Activated gamma-delta T cell treated with anti-CD3 and anti-CD28 coated beads, Interleukin-2, amount 50 U/mL, for 16 hours (primary cell): ENCODE measurements around the gene SERTAD3.
"Not testable (repeated sequence)": the region's sequence is repeated elsewhere in the genome, so short reads cannot be mapped to it uniquely, and the experiment has no call there.

ENCODE experiments used
- DNase-seq: peaks from one replicate; pipeline ENCODE4 v3.0.0-alpha.2; 2020; ENCODE audit warnings: low read depth

Gene SERTAD3

DNA sequence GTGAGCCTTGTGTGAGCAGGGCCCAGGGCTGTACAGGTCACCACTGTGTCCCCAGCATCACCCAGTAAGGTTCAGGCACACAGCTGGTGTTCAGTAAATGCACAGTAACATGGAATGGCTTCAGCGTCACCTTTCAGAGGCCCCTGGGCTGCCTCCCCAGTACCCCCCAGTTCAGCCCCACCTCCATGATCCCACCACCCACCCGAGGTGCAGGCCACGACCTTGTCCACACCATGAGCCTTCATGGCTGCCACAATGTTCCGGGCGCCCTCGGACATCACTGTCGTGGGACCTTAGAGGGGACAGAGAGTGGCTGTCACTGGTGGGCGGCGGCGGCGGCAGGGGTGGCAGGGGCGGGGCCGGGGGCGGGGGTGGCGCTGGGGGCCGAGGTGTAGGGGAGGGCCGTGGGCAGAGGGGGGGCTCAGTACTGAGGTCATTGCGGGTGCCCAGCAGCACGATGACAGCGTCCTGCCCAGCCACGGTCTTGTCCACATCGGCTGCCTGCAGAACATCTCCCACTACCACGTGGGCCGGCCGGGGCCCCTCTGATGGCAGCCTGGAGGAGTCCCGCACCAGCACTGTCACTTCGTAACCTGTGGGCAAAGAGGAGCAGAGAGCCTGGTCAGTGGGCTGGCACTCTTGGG is 13.9 kb upstream of the SERTAD3 start:
- no peak for DNase-seq

GRCh38 chr19:40457048-40457447 is 12.9 kb upstream of the SERTAD3 start:
- no peak for DNase-seq

DNA sequence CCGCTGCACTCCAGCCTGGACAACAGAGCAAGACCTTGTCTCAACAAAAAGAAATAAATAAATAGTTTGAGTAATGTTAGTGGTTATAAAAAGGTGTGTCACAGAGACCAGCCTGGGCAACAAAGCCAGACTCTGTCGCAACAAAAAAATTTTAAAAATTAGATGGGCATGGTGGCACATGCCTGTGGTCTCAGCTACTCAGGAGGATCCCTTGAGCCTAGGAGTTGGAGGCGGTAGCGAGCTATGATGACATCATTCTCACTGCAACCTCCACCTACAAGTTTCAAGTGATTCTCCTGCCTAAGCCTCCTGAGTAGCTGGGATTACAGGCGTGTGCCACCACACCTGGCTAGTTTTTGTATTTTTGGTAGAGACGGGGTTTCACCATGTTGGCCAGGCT is 9.8 kb upstream of the SERTAD3 start:
- not testable (repeated sequence) for DNase-seq

DNA sequence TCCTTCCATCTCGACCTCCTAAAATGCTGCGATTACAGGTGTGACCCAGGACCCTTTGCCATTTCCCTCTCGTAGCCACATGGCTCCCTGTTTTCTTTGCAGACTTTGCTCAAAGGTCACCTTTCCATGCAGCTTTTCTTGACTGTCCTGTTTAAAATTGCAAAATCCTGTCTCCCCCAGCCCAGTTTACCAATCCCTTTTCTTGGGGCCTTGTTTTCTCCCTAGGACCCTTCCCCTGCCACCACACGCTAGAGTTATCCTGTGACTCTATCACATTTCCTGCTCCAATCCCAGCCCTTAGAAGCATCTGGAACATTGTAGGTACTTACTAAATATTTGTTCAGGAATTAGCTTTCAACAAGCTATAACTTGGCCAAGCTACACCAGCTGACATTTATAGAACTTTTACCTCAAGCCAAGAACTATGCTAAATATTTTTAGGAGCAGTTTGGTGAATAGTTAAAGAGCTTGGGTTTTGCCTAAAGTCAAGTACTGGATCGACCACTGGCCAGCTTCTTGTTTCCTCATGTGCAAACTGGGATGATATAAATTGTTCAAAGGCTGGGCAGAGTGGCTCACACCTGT is 9.1 kb upstream of the SERTAD3 start:
- DNase-seq = no peak

DNA sequence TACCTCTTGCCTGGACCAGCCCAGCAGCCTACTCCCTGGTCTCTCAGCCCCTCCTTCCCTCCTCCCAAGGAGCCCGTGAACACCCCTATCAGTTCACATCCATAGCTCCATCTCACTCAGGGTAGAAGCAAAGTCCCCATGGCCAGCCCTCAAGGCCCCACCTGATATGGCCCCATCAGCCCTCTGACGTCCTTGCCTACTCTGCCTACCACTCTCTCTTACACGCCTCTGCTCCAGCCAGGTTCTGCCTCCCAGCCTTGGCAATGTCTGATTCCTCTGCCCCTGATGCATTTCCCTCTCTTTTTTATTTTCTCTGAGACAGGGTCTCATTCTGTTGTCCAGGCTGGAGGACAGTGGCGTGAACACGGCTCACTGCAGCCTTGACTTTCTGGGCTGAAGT is 7.9 kb upstream of the SERTAD3 start:
- DNase-seq = no peak

- no peak for DNase-seq
Measured at GRCh38 chr19:40450664-40451063, 6.5 kb upstream of the SERTAD3 start.

DNA sequence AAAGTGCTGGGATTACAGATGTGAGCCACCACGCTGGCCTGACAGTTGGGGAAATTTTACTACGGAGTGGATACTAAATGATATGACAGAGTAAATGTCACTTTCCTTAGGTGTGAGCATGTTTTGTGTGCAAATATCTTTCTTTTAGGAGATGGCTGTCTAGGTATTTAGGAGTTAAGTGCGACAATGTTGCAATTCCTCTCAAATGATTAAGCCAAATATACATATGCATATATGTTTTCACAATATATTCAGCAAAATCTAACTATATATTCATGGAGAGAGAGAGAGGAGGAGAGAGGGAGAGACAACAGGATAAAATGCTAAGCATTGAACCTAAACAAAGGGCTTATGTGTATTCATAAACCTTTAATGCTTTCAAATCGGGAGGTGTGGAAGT is 5.4 kb upstream of the SERTAD3 start:
- no peak for DNase-seq

DNA sequence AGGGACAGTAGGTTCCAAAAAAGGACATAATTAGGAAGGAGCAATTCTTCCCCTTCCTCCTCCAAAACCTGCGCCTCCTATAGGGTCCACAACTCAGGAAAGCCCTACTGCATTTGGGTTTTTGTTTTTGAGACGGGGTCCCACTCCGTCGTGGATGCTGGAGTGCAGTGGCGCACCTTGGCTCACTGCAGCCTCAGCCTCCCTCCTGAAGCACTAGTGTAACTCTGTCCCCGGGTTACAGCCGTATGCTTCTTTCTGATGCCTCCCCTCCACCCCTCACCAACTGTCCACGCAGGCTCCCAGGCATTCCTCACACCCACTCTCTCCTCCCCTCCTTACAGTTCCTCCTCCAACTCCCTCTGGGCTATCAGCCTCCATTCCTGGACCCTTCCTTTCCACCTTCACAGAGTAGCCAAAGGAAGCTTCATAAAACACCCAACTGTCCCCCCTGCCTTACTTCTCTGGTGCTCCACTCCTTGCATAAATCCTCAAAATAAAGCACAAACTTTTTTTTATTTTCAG is 2.2 kb upstream of the SERTAD3 start:
- DNase-seq = no peak

- DNase-seq = no peak
Measured at GRCh38 chr19:40445780-40446262, 1.7 kb upstream of the SERTAD3 start.

DNA sequence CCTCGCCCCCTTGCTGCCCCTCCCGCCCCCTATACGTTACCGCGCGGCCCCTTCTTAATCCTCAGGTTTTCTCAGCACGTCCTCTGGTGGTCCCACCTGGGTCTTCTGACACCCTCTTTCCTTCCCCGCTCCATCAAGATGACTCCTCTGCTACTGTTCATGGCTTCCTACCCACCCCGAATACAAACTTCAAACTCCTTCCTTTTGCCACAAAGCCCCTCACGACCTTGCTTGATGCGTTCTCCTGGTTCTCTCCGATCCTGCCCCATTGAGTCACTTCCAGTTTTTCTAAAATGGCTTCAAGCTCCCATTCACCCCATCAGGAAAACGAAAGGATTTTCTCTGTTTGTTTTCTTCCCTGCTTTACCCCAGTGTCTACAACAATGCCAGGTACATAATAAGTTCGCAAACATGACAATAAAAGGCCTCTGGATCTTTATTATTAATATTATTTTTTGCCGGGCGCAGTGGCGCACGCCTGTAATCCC is 734 bp upstream of the SERTAD3 start:
- DNase-seq = no peak

GRCh38 chr19:40443131-40443999 is 770 bp downstream of the SERTAD3 start:
- peak; percentile 97 for DNase-seq

- no peak for DNase-seq
Measured at GRCh38 chr19:40442328-40443130, 1.6 kb downstream of the SERTAD3 start.

GRCh38 chr19:40441719-40442253 is 2.3 kb downstream of the SERTAD3 start:
- DNase-seq = no peak

DNA sequence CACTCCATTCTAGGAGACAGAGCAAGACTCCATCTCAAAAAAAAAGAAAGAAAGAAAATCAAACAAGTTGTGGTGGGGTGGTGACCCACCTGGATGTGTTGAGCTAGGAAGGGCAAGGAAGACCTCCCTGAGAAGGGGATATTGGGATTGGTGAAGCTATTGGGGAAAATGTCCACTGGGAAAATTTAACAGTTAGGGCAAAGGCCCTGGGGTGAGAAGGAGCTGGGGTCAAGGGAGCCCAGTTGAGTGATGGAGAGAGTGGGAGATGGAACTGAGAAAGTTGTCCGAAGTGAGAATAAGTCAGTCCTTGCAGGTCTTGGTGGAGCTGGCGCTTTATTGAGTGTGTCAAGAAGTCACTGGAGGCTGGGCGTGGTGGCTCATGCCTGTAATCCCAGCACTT is 5.9 kb downstream of the SERTAD3 start:
- no peak for DNase-seq

DNA sequence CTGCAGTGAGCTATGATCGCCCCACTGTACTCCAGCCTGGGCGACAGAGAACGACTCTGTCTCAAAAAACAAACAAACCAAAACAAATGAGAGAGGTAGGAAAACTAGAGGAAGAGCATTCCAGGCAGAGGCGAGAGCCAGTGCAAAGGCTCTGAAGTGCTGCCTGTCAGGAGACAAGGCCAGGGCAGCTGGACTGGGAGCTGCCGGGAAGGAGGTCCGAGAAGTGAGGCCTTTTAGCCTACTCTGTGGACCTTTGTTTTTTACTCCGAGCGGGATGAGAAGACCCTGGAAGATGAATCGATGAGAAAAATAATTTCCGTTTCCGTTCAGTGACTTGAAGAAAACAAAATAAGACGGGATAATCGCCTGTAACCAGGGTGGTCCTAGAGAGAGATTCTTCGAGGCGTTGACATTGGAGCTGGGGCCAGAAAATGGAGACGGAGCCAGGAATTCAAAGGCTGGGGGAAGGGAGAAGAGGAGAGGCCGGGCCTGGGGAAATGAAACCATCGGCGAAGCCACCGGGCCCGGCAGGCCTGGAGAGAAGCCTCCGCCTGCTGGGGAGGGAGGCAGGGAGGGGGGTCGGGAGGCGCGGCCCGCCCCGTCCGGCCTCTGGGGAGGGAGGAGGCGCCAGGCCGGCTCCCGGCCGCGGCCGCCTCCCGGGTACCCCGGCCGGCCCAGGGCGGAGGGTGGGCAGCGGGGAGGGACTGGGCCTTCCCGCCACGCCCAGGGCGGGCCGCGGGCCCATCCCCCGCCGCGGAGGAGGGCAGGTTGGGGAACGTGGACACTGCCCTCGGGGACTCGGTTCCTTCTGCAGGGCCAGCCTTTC is 10.5 kb downstream of the SERTAD3 start:
- DNase-seq = peak; percentile 19

DNA sequence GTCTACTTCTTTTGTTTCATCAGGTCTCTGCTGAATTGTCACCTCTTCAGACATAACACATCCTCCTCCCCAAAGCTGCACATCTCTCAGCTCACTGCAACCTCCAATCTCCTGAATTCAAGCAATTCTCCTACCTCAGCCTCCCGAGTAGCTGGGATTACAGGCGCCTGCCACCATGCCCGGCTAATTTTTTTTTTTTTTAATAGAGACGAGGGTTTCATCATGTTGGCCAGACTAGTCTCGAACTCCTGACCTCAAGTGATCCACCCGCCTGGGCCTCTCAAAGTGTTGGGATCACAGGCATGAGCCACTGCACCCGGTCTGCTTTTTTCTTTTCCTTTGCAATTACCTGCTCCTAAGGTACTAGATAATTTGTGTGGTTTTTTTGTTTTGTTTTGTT is 11.4 kb downstream of the SERTAD3 start:
- not testable (repeated sequence) for DNase-seq

DNA sequence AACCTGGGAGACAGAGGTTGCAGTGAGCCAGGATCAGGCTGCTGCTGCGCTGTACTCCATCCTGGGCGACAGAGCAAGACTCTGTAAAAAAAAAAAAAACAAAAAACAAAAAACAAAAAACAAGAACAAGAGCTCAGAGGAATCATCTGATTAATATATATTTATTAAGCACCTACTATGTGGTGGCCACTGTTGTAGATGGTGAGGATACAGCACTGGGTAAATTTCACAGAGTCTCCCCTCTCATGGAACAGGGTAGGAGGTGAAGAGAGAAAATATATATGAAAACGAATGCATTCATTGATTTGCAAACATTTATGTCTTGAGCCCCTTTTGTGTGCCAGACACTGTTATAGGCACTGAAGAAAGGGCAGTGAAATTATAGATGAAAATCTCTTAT is 12.4 kb downstream of the SERTAD3 start:
- no peak for DNase-seq

GRCh38 chr19:40430242-40430641 is 13.9 kb downstream of the SERTAD3 start:
- not testable (repeated sequence) for DNase-seq

GRCh38 chr19:40428197-40428596 is 15.9 kb downstream of the SERTAD3 start:
- not testable (repeated sequence) for DNase-seq

DNA sequence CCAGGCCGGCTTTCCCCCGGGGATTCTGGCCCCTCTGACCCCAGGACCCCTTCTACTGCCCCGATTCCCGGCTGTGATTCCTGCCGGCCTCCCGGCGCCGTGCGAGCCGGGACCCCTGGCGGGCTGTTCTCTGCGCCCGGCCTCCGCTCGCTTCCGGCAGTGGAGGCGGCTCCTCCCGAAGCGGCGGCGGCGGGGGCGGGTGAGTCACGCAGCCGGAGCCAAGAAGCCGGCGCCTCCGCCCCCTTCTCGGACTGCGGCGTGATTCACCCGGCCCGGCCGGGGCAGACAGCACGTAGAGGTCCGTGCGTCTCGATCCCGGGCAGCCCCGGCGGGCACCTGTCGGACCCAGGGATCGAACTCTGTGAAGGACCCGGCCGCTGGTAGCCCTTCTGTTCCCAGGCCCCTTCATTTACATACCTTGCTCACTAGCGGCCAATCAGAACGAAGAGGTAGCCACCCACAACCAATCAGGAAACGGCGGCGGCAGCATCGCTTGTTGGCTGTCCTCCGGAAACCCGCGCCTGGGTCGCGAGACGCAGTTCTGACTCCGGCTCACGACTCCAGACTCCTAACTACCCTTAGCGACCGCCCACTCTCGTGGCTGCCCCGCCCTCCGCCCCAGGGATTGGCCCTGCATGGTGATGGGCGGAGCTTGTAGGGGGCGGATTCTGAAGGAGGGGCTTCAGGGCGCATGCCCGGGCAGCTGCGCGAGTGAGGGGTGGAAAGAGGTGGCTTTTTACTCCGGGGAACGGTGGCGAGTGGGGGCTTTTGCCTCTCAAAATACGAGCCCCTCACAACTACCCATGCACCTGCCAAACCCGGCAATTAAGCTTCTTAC is 18.5 kb downstream of the SERTAD3 start, which contains the start of gene SERTAD1:
SERTAD1 (minus strand) TSS at position 543 of the 838 bp plus-strand sequence. CDS start 2,446 bp downstream, outside the sequence.
- DNase-seq = peak; percentile 100
